ENCODE measurements around the gene KCNK13.

DNA sequence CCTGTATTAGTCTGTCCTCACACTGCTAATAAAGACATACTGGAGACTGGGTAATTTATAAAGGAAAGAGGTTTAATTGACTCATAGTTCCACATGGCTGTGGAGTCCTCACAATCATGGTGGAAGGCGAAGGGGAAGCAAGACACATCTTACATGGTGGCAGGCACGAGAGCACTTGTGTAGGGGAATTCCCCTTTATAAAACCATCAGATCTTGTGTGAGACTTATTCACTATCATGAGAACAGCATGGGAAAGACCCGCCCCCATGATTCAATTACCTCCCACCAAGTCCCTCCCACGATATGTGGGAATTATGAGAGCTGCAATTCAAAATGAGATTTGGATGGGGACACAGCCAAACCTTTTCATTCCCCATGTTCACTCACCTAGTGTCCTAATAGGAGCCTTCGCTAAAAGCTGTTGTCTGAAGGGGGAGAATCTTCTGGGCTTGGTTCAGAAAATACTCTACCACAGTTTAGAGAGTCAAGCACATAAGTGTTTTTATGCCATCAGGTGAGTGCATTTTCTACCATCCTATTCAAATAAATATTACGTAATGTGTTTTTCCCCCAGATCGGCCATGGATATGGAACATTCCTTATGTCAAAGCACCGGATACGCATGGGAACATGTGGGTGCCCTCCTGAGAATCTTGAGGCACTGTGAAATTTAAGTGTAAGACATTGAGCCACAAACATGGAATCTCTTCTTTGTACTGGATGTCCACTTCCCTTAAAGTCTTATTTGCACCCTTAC lies 19.1 kb upstream of the KCNK13 start:
- TF ChIP-seq CTCF (conservative IDR thresholded peaks at IDR 0.05; ENCODE audit: low read depth, low read length) (no peak), EZH2 (IDR thresholded peaks at IDR 0.05; ENCODE audit: borderline replicate concordance, low read depth, low read length, poor library complexity, severe bottlenecking) (no peak)

All from A673 (cell line).